Epithelial cell of prostate (primary cell): ENCODE measurements around the gene RFX2.

Experiments used
- DNase-seq: peaks from one replicate; pipeline ENCODE4 v3.0.0-alpha.2; 2011; ENCODE audit warnings: low read depth, low spot score
- H3K27ac ChIP-seq: fragments of 450-650 bp; 2 replicates; pipeline ENCODE4 v1.5.1; 2017; ENCODE audit warnings: mild to moderate bottlenecking

RFX2 gene

GRCh38 chr19:6062961-6063575, 47.2 kb downstream of the RFX2 start:
- no peak overlapping the region for H3K27ac ChIP-seq

DNA sequence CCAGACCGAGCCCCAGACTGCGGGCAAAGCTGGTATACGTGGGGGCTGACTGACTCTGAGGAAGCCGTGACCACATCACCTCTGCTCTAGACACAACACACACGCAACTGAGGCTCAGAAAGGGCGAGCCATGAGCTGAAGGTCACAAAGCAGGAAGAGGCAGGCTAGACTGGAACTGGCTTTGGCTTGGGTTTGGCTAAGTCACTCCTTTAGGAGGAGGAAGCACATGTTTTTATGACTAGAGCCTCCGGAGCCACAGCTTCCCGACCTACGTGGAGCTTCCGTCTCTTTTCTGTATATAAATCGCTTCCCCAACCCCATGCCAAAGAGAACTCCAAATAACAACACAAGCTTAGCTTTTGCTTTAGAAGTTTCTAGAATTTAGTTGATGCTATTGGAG, 48.0 kb downstream of the RFX2 start:
- DNase-seq: no peak
- H3K27ac ChIP-seq: no peak overlapping the region

More at GRCh38 chr19:6062961-6063575, 47.2 kb downstream of the RFX2 start:
- DNase-seq: no peak

- H3K27ac ChIP-seq: peak overlapping the region; percentile 64
- no peak for DNase-seq
Measured at GRCh38 chr19:6061376-6062130, 48.7 kb downstream of the RFX2 start.

GRCh38 chr19:6060600-6061375, 49.5 kb downstream of the RFX2 start:
- H3K27ac ChIP-seq: peak overlapping the region; percentile 64
- DNase-seq: no peak

- H3K27ac ChIP-seq: peak overlapping the region; percentile 64
- no peak for DNase-seq
Measured at GRCh38 chr19:6059988-6060599, 50.2 kb downstream of the RFX2 start.

DNA sequence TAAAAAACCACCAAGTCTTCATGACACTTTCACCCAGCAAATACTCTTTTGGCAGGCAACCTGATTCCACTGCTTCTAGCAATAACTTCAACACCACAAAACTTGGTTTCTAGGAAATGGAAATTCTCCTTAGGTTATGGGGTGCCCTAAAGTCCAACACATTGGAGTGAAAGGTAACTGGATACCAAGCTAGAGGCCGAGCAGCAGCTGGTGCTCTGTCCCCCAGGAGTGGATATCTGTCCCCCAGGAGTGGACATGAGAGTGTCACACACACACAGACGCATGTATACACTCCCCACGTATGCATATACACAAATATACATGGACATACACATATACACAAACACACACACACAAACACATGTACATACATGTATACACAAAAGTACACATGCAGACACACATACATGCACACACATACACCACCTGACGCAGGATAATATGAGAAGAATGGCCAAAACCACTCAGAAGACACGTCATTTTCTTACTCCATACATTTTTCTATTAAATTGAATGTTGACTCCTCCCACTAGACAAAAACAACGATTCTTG, 50.8 kb downstream of the RFX2 start:
- no peak overlapping the region for H3K27ac ChIP-seq
- no peak for DNase-seq

DNA sequence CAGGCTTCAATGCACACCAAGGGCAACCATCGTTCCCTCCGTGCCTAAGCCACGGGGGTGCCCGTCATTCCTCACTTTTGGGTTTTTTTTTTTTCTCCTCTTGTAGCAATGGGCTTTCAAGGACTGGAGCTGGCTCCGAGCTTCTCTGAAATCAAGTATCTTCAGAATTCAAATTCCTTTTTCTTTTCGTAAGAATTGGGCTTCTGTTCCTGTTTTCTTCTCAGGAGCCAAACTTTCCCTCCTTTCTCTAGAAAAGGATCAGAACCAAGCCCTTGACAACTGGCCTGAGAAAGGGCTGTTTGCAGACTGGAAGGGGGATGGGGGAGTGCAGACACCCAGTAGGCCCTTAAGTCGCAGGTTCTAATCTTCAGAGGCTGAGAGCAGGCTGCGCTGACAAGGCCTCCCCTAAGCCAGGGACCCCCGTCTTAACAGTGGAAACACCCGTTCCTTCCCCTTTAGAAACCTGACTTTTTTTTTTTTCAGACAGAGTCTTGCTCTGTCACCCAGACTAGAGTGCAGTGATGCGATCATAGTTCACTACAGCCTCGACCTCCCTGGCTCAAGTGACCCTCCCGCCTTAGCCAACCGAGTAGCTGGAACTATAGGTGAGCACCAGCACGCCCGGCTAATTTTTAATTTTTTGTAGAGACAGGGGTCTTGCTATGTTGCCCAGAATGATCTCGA, 51.6 kb downstream of the RFX2 start:
- H3K27ac ChIP-seq: peak overlapping the region; percentile 86

DNA sequence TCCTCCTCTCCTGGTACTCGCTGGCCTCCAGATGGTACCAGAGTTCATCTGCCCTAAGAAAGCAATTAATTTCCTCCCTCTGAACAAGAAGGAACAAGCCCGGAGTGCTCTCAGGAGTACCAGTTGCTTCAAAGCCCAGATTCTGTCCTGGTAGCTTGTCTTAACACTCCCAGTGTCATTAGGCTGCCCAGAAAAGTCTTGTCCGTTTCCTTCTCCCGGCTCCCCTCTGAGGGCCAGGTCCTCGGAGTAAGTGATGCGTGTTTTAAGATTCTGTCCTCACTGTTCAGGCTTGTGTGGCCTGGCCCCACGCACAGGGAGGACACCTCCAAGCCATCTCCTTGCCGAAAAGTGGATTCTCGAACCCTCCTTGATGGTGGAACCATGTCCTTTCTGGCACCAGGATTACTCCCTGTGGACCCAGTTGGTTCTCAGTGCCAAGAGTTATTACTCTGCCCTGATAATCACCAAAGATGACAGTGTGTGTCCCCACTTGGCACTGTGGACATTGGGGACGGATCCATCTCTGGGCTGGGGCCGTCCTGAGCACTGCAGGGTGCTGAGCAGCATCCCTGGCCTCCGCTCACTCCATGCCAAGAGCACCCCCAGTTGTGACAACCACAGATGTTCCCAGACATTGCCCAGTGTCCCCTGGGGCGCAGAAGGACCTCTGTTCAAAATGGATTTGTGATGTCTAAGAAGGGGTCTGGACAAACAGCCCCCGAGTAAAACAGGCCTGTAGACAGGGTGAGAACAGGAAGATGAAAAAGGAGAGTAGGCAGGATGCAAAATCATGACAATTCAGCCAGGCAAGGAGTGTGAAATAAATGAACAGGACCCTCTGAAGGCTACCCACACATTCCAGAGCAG, 52.4 kb downstream of the RFX2 start:
- no peak for DNase-seq
- H3K27ac ChIP-seq: peak overlapping the region; percentile 86

More for the DNA sequence above, 51.6 kb downstream of the RFX2 start:
- no peak for DNase-seq

- peak; percentile 93 for DNase-seq
- peak overlapping the region; percentile 86 for H3K27ac ChIP-seq
Measured at GRCh38 chr19:6056801-6057650, 53.3 kb downstream of the RFX2 start.

DNA sequence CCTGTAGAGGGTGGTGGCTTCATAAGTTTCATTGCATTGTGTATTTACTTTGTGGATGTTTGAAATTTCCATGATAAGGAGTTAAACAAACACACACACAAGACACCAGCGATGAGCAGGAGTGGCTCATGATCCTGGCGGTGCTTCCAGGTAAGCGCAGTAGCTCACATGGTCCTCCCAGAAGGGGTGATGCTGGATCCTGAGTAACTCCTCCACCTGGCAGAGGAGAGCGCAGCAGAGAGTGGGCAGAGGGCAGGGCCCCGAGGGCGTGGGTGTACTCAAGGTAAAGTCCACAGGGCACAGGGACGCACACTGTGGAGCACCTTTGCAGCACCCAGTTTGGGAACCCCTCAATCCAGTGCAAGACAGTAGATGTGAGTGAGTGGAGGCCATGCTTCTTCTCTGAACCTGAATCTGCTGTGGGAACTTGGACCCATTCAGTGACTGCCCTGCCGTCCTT, 54.0 kb downstream of the RFX2 start:
- peak overlapping the region; percentile 86 for H3K27ac ChIP-seq
- no peak for DNase-seq

DNA sequence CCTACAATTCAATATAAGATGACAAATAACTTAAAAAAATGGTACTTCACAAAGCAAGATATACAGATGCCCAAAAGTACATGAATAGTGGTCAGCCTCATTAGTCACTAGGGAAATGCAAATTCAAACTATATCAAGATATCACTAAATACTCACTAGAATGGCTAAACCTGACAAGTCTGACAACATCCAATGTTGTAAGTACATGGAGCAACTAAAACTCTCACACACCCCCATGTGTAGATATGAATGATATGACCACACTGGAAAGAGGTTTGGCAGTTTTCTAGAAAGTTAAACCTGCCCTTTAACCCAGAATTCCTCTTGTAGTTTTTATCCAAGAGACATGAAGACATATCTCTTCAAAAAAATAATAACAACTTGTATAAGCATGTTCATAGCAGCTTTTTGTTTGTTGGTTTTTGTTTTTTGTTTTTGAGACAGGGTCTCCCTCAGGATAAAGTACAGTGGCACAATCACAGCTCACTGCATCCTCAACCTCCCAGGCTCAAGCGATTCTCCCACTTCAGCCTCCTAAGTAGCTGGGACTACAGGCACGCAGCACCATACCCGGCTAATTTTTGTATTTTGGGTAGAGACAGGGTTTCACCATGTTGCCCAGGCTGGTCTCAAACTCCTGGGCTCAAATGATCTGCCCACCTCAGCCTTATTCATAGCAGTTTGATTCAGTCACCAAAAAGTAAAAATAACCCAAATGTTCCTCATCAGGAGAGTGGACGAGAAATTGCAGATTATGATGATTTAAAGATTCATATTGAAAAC, 55.1 kb downstream of the RFX2 start:
- no peak overlapping the region for H3K27ac ChIP-seq
- DNase-seq: no peak

DNA sequence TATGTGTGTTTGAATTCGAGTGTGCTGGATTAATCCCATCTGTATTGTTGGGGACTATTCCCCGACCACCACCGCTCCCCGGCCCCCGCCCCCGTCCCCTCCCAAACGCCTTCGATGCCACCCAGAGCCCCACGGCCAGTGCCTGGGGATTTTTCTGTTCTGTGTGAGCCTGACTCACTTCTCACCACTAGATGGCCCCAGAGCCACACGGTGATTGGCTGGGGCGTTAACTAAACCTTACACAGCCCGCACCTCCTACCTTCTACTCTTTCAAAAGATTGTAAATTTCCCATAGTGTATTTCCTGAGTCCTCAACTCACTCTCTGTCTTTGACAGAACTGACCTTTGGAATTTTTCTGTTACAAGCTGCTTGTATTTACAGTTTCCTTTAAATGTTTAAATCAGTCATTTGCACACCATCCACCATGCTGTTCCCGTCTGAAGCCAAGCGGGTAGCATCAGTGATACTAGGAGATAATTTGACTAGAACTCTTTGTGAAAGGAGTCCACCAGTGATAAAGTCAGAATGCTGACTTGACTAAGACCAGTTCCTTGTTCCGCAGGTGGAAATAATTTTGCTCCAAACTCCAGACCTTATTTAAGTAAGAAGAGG, 61.4 kb downstream of the RFX2 start:
- DNase-seq: no peak

DNA sequence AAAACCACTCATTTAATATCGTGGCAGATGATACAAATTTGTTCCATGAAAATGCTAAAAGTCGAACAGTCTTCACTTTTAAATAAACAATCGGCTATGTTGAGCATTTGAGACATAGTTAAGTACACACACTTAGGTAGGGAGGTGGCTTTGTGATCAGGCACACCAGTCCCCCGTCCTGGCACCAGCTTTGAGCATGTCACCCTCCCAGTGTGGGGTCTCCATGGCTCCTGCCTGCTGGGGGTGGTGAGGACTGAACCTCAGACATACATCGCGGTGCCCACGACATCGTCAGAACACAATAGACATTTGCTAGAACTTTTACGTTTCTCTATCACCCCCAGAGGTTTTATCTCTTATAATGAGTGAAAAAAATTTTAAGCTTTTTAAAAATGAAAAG, 62.0 kb downstream of the RFX2 start:
- no peak overlapping the region for H3K27ac ChIP-seq
- no peak for DNase-seq

More for the DNA sequence above, 61.4 kb downstream of the RFX2 start:
- H3K27ac ChIP-seq: no peak overlapping the region

DNA sequence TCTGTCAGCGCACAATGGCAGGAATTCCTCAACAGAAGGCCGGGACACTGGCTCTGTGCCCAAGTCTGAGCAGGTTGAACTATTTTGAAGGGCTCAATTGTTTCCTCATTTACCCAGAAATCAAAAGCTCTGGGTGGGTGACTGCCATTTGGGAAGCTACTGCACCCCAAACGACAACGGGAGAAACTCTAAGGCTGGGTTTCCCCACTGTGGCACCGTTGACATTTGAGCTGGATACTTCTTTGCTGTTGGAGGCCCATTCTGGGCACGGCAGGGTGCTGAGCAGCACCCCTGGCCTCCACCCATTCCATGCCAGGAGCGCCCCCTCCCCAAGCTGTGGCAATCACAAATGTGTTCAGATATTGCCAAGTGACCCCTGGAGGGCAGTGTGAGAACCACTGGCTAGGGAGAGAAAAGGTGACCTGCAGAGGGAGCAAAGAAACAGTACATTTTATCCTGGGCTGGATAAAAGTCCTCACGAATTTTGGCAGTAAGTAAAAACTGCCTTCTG, 62.5 kb downstream of the RFX2 start:
- H3K27ac ChIP-seq: no peak overlapping the region
- DNase-seq: no peak

DNA sequence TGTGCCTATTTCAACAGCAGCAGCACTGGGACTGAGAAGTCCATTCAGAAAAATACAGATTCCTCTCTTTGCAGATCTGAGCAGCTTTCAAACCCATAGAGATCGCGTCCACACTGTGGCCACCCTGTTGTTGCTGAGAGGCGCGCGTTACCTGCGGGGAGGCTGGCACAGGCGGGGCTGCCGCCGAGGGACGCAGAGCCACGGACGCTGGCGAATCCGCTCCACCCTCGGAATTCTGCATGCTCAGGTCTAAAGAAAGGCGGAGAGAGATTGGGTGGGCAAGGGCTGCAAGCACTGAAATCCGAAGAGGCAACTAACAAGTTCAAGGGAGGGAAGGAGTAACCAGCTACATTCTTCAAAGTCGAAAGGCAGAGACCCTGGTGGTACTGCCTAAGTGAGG, 63.0 kb downstream of the RFX2 start:
- H3K27ac ChIP-seq: no peak overlapping the region
- no peak for DNase-seq

- no peak for DNase-seq
- H3K27ac ChIP-seq: no peak overlapping the region
Measured at GRCh38 chr19:6045108-6045507, 65.2 kb downstream of the RFX2 start.
